GM21717 (cell line): Measurements from ENCODE around the gene NEURL1B.
"Not testable (repeated sequence)": the region's sequence is repeated elsewhere in the genome, so short reads cannot be mapped to it uniquely, and the experiment has no call there.

Experiments
- ATAC-seq: cut with Tn5 transposase; IDR thresholded peaks from one replicate; pipeline ENCODE4 v1.9.1; 2021; ENCODE audit warnings: mild to moderate bottlenecking, moderate library complexity; ENCODE audit not compliant: unreplicated experiment

NEURL1B gene

DNA sequence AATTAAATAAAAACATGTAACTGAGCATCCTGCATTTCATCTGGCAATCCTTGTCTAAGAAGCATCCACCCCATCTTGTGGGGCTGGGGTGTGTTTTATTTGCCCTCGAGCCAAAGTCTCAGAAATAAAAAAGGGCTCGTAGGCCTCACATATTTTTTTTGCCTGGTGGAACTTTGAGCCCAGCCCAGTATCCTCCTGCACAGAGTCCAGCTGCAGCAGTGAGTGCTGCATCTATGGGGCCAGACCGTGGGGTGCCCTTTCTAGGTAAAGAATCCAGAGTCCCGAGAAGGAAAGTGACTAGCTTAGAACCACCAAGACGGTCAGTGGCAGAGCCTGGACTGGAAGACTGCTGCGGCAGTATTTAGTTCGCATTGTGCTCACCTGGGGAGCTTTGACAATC is 33.1 kb downstream of the NEURL1B start:
- ATAC-seq: no peak

DNA sequence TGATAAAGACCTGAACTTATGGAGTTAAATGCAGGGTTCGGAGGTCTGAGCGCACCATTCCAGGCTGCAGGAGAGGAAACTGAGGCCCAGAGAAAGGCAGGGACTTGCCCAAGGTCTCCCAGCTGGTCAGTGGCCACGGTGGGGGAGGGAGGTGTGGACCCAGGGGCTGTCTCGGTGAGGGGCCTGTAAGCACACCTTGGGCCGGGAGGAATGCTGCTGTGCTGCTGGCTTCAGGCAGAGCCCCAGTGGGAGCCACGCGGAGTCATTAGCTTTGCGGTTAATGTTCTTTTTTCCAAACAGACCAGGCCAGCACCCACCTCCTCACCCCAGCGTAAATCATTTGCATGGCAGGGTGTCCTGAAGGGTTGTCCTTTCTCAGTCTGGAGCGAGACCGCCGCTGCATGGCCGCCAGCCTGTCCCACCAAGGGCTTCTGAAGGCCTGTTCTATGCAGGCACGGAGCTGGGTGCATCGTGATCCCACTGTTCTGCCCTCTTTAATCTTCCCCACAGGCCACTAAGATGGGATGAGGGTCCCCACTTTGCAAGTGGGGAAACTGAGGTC is 35.9 kb downstream of the NEURL1B start:
- ATAC-seq: no peak

DNA sequence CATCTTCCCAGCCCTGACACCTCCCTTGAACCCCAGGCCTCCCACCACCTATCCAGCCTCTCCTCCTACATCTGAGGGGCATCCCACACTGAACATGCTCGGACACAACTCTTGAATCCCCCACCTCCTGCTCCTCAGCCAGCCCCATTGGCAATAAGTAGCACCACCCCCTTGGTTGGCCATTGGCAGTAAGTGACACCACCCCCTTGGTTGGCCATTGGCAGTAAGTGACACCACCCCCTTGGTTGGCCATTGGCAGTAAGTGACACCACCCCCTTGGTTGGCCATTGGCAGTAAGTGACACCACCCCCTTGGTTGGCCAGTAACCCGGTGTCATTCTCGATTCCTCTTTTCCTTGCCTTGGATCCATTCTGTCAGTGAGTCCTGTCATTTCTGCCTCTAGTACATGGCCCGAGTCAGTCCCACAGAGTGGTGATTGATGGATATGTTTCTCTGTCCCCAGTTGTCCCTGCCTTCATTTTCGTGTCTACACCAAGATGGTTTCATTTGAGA is 37.4 kb downstream of the NEURL1B start:
- ATAC-seq: not testable (repeated sequence)

DNA sequence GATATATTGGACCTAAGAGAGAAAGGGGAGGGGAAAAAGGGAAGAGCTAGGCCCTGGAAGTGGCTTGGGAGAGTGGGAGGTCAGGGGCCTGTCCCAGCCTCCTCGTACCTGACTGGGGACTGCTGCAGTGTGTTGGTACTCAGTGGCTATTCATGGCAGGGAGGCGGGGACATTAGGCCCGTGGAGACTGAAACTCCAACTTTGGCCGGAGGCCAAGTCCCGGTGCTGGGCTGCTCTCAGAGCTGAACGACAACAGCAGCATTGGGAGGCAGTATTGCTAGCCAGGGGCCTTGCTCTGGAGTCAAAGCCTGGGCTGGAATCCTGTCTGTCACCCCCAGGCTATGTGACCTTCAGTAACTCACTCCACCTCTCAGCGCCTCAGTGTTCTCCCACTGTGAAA is 37.8 kb downstream of the NEURL1B start:
- no peak for ATAC-seq

DNA sequence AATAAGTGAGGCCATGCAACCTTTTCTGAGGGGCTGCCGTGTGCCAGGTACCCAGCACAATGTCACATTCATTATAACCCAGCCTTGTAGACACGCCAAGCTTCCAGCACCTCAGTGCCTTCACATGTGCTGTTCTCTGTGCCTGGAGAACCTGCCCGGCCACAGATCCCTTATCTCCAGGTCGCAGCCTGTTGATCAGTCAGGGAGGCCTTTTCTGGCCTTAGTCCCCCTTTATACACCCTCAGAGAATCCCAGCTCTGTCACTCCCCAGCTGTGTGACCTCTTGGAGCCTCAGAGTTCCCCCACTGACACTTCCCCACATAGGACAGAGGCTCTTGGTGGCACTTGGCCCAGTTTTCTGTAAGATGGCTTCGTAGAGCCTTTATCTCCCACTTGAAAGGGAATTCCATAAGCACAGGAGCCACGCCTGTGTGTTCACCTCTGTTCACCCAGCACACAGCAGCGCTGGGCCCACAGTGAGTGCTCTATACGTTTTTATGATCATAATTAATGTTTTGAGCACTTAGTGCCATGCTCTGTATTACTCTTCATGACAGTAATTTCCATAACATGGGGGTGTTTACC is 38.7 kb downstream of the NEURL1B start:
- ATAC-seq: no peak

DNA sequence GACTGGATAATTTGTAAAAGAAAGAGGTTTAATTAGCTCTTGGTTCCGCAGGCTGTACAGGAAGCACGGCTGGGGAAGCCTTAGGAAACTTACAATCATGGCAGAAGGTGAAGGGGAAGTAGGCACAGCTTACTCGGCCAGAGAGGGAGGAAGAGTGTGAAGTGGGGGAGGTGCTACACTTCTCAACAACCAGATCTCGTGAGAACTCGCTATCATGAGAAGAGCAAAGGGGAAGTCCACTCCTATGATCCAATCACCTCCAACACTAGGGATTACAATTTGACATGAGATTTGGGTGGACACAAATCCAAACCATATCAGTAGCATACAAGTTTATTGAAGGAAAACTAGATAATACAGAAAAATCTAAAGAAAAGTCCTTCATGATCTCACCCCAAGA is 39.9 kb downstream of the NEURL1B start:
- no peak for ATAC-seq

DNA sequence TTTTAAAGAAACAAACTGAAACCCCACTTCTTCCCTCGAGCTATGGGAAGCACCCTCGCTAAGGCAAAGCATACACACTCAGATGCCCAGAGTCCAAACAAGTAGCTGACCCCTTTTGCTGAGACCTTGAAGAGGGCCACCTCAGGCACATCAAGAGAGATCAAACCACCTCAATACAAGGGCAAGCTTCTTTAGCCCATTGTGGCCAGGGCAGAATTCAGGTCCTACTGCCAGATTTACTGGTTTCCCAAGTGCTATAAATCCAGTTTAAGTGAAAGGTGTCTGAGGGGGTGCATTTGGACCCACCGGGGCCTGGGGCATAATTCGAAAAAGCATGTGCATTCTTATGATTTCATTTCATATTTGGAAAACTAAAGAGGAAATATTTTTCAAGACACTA is 40.4 kb downstream of the NEURL1B start:
- no peak for ATAC-seq

DNA sequence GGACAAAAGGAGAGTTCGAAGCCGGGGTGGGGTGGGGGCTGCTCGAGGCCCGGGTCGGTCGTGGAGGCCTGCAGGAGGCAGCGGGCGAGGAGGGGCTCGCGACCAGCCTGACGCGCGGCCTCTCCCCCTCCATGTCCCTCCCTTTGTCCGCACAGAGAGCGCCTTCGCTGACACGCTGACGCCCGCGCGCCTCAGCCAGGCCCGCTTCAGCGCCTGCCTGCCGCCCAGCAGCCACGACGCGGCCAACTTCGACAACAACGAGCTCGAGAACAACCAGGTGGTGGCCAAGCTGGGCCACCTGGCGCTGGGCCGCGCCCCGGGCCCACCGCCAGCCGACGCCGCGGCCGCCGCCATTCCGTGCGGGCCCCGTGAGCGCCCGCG is 42.2 kb downstream of the NEURL1B start:
- no peak for ATAC-seq

DNA sequence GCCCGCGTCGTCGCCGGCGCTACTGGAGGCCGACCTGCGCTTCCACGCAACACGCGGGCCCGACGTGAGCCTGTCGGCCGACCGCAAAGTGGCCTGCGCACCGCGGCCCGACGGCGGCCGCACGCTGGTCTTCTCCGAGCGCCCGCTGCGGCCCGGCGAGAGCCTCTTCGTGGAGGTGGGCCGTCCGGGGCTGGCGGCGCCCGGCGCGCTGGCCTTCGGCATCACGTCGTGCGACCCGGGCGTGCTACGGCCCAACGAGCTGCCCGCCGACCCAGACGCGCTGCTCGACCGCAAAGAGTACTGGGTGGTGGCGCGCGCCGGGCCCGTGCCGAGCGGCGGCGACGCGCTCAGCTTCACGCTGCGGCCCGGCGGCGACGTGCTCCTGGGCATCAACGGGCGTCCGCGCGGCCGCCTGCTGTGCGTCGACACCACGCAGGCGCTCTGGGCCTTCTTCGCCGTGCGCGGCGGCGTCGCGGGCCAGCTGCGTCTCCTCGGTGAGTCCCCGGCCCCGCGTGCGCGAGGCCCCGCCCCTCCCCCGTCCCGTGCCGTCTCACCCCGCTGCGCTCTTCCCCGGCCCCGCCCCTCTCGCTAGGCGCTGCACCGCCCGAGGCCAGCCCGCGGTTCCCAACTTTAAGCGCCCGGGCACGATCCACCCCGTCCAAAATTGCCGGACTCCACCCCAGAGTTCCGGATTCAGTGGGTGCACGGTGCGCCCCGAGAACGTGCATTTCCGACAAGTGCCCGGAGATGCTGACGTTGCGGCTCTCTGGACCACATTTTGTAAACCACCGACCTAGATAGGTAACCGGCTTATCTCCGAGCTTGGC is 42.8 kb downstream of the NEURL1B start:
- ATAC-seq: no peak

DNA sequence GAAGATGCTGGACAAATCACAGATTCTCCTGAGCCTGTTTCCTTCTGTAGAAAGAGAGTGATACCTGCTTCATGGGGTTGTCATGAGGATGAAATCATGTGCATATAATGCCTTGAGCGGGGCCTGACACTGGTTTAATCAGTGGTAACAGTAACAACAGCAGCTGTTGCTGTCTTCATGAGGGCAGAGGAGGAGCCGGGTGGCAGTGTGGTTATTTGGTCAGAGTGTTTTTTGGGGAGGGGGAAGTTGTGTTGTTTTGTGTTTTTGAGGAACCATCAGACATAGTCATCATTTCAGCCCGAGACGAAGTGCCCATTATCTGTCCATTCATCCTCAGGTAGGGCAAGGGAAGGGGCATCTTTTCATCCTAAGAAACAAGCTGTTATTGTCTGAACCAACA is 44.0 kb downstream of the NEURL1B start:
- no peak for ATAC-seq

DNA sequence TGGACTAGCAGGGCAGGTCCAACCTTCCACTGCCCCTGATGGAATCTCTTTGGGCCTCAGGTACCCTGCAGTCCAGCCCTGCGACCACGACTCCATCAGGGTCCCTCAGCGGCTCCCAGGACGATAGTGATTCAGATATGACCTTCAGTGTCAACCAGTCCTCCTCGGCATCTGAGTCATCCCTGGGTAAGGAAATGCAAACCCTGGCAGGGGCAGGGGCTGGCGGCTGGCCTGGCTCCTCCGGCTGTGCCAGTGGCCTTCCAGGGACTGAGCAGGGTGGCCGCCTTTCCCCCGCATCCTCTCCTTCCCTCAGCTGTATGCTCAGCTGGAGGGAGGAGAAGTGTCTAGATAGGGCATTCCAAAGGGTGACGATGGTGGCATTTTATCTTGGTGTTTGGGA is 45.0 kb downstream of the NEURL1B start:
- ATAC-seq: no peak

DNA sequence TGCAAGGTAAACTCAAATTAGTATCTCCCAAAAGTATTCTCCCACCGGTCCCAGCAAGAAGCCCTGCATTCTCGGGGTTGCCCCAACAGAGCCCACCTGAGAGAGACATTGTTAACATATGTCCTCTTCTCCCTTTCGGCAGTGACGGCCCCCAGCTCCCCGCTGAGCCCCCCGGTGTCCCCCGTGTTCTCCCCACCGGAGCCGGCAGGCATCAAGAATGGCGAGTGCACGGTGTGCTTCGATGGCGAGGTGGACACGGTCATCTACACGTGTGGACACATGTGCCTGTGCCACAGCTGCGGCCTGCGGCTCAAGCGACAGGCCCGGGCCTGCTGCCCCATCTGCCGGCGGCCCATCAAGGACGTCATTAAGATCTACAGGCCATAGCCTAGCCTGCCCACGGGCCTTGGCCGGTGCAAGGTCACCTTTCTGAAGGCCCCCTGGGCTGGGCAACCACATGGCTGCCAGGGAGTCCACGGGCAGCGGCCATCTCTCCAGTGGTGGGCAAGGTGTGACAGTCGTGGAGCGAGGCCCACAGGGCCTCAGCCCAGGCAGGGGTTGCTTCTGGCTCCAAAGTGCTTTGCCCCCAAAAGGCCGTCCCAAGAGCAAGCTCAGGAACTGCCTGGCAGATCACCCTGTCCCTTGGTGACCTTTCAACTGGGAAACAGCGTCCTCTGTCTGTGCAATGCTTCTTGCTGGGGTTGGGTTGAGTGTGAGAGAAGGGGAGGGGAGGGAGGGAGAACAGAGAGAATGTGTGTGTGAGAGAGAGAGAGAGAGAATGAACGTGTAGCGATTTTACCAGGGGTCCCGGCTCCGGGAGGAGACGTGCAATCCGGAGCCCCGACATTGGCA is 45.7 kb downstream of the NEURL1B start:
- ATAC-seq: no peak

DNA sequence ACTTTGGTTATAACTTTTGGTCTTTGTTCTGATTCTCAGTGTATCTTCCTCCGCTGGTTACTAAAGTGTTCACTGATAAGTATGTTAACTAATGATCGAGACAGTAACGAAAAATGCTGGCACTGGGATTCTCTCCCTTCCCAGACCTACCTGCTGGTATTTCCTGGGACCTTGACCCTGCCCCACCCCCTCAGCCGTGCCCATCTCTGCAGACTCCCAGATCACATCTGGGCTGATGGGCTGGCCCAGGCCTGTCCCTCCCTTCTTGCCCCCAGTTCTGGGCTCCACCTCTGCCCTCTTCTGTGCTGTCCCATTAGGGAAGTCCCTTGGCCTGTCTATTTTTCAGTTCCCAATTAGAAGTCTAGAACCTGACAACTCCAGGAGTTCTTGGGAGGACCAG is 46.9 kb downstream of the NEURL1B start:
- no peak for ATAC-seq

DNA sequence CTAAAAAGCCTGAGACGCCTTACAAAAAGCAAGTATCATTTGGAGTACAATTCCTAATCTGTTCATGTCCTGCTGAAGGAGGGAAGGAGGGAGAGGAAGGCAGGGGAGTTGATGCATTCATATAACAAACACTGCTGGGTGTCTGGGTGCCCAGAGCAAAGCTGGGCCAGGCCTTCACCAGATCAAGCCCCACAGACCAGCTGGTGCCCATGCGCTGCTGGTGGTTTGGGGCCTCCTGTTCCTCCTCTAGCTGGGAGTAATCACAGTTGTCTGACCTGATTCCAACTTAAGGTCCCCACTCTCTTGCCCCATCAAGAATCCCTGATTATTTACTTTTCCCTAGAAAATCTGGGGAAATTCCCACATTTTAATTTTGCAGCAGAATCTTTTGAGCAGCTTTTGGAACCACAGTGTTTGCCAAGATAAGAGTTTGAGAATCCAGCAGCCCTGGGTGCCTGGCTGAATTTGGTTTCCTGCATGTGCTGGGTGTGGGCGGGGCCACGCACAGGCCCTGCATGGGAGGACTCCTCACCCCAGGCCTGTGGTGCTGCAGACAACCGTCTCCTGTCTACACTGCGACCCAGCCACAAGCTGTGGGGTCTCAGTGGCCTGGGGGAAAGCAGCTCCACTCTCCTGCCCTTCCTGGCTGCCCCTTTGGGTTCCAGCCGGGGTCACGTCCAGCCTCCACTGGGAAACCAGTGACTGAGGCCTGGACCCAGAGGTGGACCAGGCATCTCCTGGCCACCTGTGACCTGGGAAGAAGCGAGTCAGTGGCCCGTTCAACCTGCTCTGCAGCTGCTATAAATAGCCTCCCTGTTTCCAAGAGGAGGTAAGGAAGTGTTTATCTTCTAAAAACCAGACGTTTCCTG is 47.5 kb downstream of the NEURL1B start:
- ATAC-seq: no peak

DNA sequence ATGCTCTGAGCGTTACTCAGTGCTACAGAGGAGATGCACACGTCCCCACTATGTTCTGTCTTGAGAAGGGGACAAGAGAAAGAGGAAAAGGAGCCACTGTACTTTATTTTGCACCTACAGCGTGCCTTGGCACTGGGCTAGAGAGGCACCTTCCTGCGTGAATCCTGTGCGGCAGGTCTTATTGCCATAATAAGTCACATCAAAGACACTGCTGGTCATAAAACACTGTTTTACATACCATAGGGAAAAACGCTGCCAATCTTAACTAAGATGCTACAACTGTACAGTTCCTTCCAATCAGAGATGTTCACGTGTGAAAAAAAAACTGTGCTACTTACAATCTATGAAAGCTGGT is 48.1 kb downstream of the NEURL1B start:
- ATAC-seq: no peak

DNA sequence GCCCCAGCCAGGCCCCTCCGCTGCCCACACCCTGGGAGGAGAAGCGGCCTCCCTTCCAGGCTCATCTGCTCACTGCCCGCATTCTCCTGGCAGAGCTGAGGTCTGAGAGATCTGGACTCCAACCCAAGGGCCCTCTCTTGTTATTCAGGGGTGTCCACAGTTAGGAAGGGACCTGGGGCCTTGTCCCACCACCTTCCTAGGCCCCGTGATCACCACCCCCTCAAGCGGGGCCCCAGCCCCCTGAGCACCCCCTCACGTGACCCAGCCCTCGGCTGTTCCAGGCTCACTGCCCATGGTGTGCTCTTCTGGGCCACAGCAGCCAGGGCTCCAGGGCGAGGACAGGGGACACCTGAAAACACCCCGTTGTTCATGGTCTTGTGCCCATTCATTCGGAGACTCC is 48.7 kb downstream of the NEURL1B start:
- ATAC-seq: no peak

DNA sequence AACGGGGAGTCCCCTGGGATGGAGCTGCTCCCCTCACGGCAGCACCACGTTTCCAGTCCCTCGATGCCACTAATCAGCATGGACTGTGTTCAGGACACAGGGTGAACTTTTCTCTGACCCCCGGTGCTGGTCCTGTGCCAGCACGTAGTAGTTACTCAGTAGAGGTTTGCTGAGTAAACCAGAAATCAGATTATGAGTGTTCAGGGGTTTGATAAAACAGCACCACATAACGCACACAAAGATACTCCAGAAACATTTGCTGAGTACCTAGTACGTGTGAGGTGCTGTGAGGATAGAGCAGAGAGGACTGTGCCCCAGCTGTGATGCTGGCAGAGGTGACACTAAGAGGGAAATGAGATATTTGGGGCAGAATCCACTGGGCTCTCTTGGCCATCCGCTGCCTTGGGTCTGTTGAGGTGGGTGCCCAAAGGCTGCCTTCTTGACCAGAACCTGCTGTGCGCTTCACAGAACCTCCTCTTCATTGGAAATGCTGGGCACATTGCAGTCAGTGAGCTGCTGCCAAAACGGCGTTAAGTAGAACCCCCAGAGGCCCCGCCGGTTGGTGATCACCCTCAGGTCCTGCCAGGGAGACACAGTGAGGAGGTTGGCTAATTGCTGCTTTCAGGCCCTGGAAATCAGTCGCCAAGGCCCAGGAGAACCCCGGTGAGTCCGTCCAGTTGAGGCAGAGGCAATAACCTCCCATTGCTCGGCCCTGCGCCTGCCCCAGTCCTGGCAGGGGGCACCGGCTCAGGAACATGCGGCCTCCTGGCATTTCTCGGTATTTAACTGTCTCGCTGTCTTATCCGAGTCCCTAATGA is 49.4 kb downstream of the NEURL1B start:
- ATAC-seq: no peak

DNA sequence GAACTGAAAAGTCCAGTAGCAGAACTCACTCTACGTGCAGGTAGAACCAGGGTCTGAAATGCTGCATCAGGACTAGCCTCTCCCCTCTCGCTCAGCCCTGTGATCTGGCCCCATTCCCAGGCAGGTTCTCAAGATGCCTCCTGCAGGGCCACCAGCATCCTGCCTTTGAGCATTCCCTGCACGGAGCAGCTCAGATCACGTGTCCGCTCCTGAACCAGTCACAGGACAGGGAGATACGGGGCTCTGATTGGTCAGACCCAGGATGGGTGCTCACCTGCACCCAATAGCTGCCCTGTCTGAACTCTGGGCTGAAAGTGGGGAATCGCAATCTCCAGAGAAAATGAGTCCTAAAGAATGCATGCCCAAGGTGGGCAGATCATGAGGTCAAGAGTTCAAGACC is 50.8 kb downstream of the NEURL1B start:
- ATAC-seq: no peak

DNA sequence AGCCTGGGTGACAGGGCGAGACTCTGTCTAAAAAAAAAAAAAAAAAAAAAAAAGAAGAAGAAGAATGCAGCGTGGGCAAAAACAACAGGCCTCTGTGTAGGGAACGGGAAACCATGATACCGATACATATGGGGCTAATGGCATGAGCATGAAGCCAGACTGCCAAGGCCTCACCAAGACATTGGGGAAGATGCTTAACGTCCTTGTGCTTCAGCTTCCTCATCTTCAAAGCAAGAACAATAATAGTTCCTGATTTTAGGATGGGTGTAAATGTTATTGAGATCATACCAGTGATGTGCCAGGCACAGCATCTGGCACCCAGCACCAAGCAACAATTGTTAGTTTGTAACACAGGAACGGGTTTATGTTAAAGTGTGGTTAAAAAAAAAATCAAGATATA is 51.4 kb downstream of the NEURL1B start:
- ATAC-seq: no peak

DNA sequence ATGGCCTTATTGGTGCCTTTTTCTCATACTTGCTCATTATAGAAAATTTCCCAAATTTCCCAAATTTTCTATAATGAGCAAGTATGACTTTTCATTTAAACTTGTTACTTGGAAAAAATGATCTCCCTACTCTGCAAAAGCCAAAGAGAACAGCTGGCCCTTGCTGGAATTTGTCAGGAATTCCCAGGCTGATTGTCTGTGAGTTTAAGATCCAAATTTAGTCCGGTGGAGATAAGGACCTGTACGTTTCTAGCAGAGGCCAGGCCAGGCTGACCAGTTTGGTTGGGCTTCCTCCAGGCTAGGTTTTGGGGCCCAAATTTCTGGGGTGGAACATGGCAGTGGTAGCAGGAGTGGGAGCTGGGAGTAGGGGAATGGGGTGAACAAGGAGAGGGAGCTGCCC is 51.9 kb downstream of the NEURL1B start:
- ATAC-seq: no peak
